Loucy (cell line): Measurements from ENCODE around the gene FARS2.

Experiments used
- H2AFZ ChIP-seq: fragments of 200-600 bp; sonication (generic); 2 replicates; pipeline ENCODE4 v1.6.0; 2016; ENCODE audit warnings: antibody characterized with exemption, mild to moderate bottlenecking, low read length, moderate library complexity
- H3F3A ChIP-seq: fragments of 200-600 bp; 2 replicates; pipeline ENCODE4 v1.6.0; 2016; ENCODE audit warnings: antibody characterized with exemption, low read depth, mild to moderate bottlenecking
- H3K27me3 ChIP-seq: fragments of 200-600 bp; sonication (generic); 2 replicates; pipeline ENCODE4 v1.6.1; 2014; ENCODE audit warnings: low read length, mild to moderate bottlenecking; ENCODE audit not compliant: insufficient read depth, poor library complexity, severe bottlenecking
- H3K36me3 ChIP-seq: fragments of 200-600 bp; sonication (generic); 2 replicates; pipeline ENCODE4 v1.6.1; 2016; ENCODE audit warnings: low read length; ENCODE audit not compliant: insufficient read depth
- H3K4me1 ChIP-seq: fragments of 200-600 bp; sonication (generic); 2 replicates; pipeline ENCODE4 v1.5.1; 2014; ENCODE audit warnings: low read length, mild to moderate bottlenecking; ENCODE audit not compliant: insufficient read depth, poor library complexity, severe bottlenecking
- H3K4me2 ChIP-seq: fragments of 200-600 bp; sonication (generic); 2 replicates; pipeline ENCODE4 v1.6.0; 2014; ENCODE audit warnings: antibody characterized with exemption, low read length, low read depth, mild to moderate bottlenecking; ENCODE audit not compliant: poor library complexity, severe bottlenecking
- H3K4me3 ChIP-seq: fragments of 200-600 bp; sonication (generic); 2 replicates; pipeline ENCODE4 v1.5.1; 2014; ENCODE audit warnings: low read length, mild to moderate bottlenecking, mixed read lengths; ENCODE audit not compliant: poor library complexity, severe bottlenecking
- H3K79me2 ChIP-seq: fragments of 200-600 bp; sonication (generic); 2 replicates; pipeline ENCODE4 v1.6.1; 2014; ENCODE audit warnings: low read length; ENCODE audit not compliant: insufficient read depth
- H3K9ac ChIP-seq: fragments of 200-600 bp; sonication (generic); 2 replicates; pipeline ENCODE4 v1.6.0; 2014; ENCODE audit warnings: mild to moderate bottlenecking, low read depth, low read length, moderate library complexity; ENCODE audit not compliant: poor library complexity, severe bottlenecking
- H3K9me2 ChIP-seq: fragments of 200-600 bp; sonication (generic); replicated peaks from 2 replicates; pipeline ENCODE4 v1.6.1; 2016; ENCODE audit warnings: low read depth, low read length, mixed read lengths
- H3K9me3 ChIP-seq: fragments of 200-600 bp; sonication (generic); 2 replicates; pipeline ENCODE4 v1.6.1; 2014; ENCODE audit warnings: mild to moderate bottlenecking, antibody characterized with exemption, low read length, low read depth; ENCODE audit not compliant: insufficient read depth
- H4K20me1 ChIP-seq: fragments of 200-600 bp; sonication (generic); 2 replicates; pipeline ENCODE4 v1.6.0; 2014; ENCODE audit warnings: antibody characterized with exemption, low read length, mild to moderate bottlenecking; ENCODE audit not compliant: insufficient read depth, poor library complexity, severe bottlenecking
- CTCF ChIP-seq: fragments of 200-600 bp; sonication (generic); conservative IDR thresholded peaks from 2 replicates; pipeline ENCODE4 v1.5.1; 2014; ENCODE audit warnings: mild to moderate bottlenecking, antibody characterized with exemption, low read length
- EZH2phosphoT487 ChIP-seq: fragments of 200-600 bp; IDR thresholded peaks from 2 replicates; pipeline ENCODE4 v1.6.1; 2018; ENCODE audit warnings: antibody characterized with exemption, mild to moderate bottlenecking, moderate library complexity, borderline replicate concordance

Gene FARS2

GRCh38 chr6:5693225-5694145, 432.2 kb downstream of the FARS2 start:
- H3K4me2 ChIP-seq = no peak overlapping the region
- peaks cover 14% of the 10 kb centered on the region for H3K4me1 ChIP-seq
- no peaks in the 10 kb centered on the region for H3K27me3 ChIP-seq
- no peaks in the 10 kb centered on the region for H4K20me1 ChIP-seq
- H3K36me3 ChIP-seq = no peaks in the 10 kb centered on the region
- TF ChIP-seq CTCF (no peak), EZH2phosphoT487 (no peak)
- H3K4me3 ChIP-seq = no peak overlapping the region
- no peaks in the 10 kb centered on the region for H3K9me3 ChIP-seq
- H3K9ac ChIP-seq = no peak overlapping the region
- H3F3A ChIP-seq = no peaks in the 10 kb centered on the region
- no peaks in the 10 kb centered on the region for H3K9me2 ChIP-seq
- no peak overlapping the region for H2AFZ ChIP-seq
- no peaks in the 10 kb centered on the region for H3K79me2 ChIP-seq

- Histone ChIP-seq H3K79me2 (no peaks in the 10 kb centered on the region), H4K20me1 (no peaks in the 10 kb centered on the region), H3K9me2 (no peaks in the 10 kb centered on the region), H3K4me2 (peak overlapping the region; percentile 39), H3K9ac (no peak overlapping the region), H3K36me3 (no peaks in the 10 kb centered on the region), H3K4me1 (peaks cover 14% of the 10 kb centered on the region), H3K4me3 (no peak overlapping the region), H2AFZ (no peak overlapping the region), H3K9me3 (no peaks in the 10 kb centered on the region), H3K27me3 (no peaks in the 10 kb centered on the region), H3F3A (no peaks in the 10 kb centered on the region)
- no peak for TF ChIP-seq EZH2phosphoT487
- TF ChIP-seq CTCF = no peak
Measured at GRCh38 chr6:5695260-5696245, 434.2 kb downstream of the FARS2 start.

GRCh38 chr6:5697508-5697907, 436.2 kb downstream of the FARS2 start:
- no peaks in the 10 kb centered on the region for H3K79me2 ChIP-seq
- no peak overlapping the region for H3K9ac ChIP-seq
- H3K27me3 ChIP-seq = no peaks in the 10 kb centered on the region
- TF ChIP-seq CTCF (no peak), EZH2phosphoT487 (no peak)
- no peaks in the 10 kb centered on the region for H3K36me3 ChIP-seq
- H3F3A ChIP-seq = no peaks in the 10 kb centered on the region
- H3K9me3 ChIP-seq = no peaks in the 10 kb centered on the region
- no peaks in the 10 kb centered on the region for H3K9me2 ChIP-seq
- H4K20me1 ChIP-seq = no peaks in the 10 kb centered on the region
- H3K4me1 ChIP-seq = peaks cover 14% of the 10 kb centered on the region
- H2AFZ ChIP-seq = no peak overlapping the region
- no peak overlapping the region for H3K4me3 ChIP-seq
- no peak overlapping the region for H3K4me2 ChIP-seq
